ENCODE data around the gene DNAJC5G. TPM values are rescaled to one million over a fixed set of nuclear protein-coding genes. Genes with fewer than 3 reads are reported as not detected.

The DNAJC5G gene
- polyA plus RNA-seq, 1 of the 3 experiments (the other 2 are of a cell fraction): 0.18 TPM

- H3K4me3 ChIP-seq (ENCODE audit: low read depth in 2 of 2, low read length in 1 of 2): no peak overlapping the region
- H3K79me2 ChIP-seq (ENCODE audit: insufficient read depth): no peaks in the 10 kb centered on the region
- POLR2A ChIA-PET: no interaction called here
- no peaks in the 10 kb centered on the region for H3K9me3 ChIP-seq
- no peak for TF ChIP-seq EP300 (IDR thresholded peaks at IDR 0.05; ENCODE audit: borderline replicate concordance in 1 of 2, low read depth in 1 of 2, low read length in 1 of 2)
- no peak for TF ChIP-seq ELF1 (IDR thresholded peaks at IDR 0.05)
- TF ChIP-seq, protein P1, sequence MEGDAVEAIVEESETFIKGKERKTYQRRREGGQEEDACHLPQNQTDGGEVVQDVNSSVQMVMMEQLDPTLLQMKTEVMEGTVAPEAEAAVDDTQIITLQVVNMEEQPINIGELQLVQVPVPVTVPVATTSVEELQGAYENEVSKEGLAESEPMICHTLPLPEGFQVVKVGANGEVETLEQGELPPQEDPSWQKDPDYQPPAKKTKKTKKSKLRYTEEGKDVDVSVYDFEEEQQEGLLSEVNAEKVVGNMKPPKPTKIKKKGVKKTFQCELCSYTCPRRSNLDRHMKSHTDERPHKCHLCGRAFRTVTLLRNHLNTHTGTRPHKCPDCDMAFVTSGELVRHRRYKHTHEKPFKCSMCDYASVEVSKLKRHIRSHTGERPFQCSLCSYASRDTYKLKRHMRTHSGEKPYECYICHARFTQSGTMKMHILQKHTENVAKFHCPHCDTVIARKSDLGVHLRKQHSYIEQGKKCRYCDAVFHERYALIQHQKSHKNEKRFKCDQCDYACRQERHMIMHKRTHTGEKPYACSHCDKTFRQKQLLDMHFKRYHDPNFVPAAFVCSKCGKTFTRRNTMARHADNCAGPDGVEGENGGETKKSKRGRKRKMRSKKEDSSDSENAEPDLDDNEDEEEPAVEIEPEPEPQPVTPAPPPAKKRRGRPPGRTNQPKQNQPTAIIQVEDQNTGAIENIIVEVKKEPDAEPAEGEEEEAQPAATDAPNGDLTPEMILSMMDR (IDR thresholded peaks at IDR 0.05): no peak
- no peak for TF ChIP-seq RXRA (IDR thresholded peaks at IDR 0.05; ENCODE audit: borderline replicate concordance, low read depth)
- TF ChIP-seq SMC3 (IDR thresholded peaks at IDR 0.05; ENCODE audit: low read depth, low read length): no peak
- TF ChIP-seq MEF2A (IDR thresholded peaks at IDR 0.05; ENCODE audit: borderline replicate concordance, low read depth): no peak
- no peak for TF ChIP-seq TEAD4 (IDR thresholded peaks at IDR 0.05; ENCODE audit: borderline replicate concordance, insufficient read depth)
- no peak for TF ChIP-seq NFIC (IDR thresholded peaks at IDR 0.05; ENCODE audit: borderline replicate concordance)
- TF ChIP-seq, protein P2, sequence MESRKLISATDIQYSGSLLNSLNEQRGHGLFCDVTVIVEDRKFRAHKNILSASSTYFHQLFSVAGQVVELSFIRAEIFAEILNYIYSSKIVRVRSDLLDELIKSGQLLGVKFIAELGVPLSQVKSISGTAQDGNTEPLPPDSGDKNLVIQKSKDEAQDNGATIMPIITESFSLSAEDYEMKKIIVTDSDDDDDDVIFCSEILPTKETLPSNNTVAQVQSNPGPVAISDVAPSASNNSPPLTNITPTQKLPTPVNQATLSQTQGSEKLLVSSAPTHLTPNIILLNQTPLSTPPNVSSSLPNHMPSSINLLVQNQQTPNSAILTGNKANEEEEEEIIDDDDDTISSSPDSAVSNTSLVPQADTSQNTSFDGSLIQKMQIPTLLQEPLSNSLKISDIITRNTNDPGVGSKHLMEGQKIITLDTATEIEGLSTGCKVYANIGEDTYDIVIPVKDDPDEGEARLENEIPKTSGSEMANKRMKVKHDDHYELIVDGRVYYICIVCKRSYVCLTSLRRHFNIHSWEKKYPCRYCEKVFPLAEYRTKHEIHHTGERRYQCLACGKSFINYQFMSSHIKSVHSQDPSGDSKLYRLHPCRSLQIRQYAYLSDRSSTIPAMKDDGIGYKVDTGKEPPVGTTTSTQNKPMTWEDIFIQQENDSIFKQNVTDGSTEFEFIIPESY (IDR thresholded peaks at IDR 0.05; ENCODE audit: borderline replicate concordance, low read depth): no peak
- no peak for TF ChIP-seq GABPA (IDR thresholded peaks at IDR 0.05; ENCODE audit: low read depth)
- no peak for TF ChIP-seq JUND (IDR thresholded peaks at IDR 0.05)
- no peak for TF ChIP-seq EZH2phosphoT487 (IDR thresholded peaks at IDR 0.05; ENCODE audit: borderline replicate concordance, low read depth)
- TF ChIP-seq TCF12 (IDR thresholded peaks at IDR 0.05): no peak
- no peak for TF ChIP-seq MXI1 (IDR thresholded peaks at IDR 0.05; ENCODE audit: low read depth, low read length)
- no peak for TF ChIP-seq RAD21 (IDR thresholded peaks at IDR 0.05; ENCODE audit: low read length)
- TF ChIP-seq GATA2 (CRISPR knock-in tag; IDR thresholded peaks at IDR 0.05): no peak
- TF ChIP-seq POLR2AphosphoS5 (IDR thresholded peaks at IDR 0.05; ENCODE audit: low read depth, low read length): no peak
- TF ChIP-seq, protein P3, sequence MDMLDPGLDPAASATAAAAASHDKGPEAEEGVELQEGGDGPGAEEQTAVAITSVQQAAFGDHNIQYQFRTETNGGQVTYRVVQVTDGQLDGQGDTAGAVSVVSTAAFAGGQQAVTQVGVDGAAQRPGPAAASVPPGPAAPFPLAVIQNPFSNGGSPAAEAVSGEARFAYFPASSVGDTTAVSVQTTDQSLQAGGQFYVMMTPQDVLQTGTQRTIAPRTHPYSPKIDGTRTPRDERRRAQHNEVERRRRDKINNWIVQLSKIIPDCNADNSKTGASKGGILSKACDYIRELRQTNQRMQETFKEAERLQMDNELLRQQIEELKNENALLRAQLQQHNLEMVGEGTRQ (IDR thresholded peaks at IDR 0.05; ENCODE audit: borderline replicate concordance, low read depth, low read length): no peak
- TF ChIP-seq RCOR1 (IDR thresholded peaks at IDR 0.05; ENCODE audit: low read length): no peak
- TF ChIP-seq, protein P4, sequence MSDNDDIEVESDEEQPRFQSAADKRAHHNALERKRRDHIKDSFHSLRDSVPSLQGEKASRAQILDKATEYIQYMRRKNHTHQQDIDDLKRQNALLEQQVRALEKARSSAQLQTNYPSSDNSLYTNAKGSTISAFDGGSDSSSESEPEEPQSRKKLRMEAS (IDR thresholded peaks at IDR 0.05; ENCODE audit: low read depth): no peak
- no peak overlapping the region for H3K9ac ChIP-seq
- CTCF ChIA-PET: interaction anchor here (0.8 to 14.1 kb wide), 5 partner anchors 15 to 309 kb away, joined by 3 to 392 read pairs (median 3); partner anchors contain the start of gene TRIM54
- H3K36me3 ChIP-seq (replicated peaks in 1 of 2; ENCODE audit: control insufficient read depth in 1 of 2, insufficient read depth in 2 of 2, low read length in 1 of 2): no peaks in the 10 kb centered on the region
- H3K27ac ChIP-seq (ENCODE audit: low read depth in 2 of 2, low read length in 1 of 2): no peak overlapping the region
- peaks cover 40% of the 10 kb centered on the region for H3K27me3 ChIP-seq (ENCODE audit: insufficient read depth)
- WGBS (ENCODE audit: low lambda C conversion rate): 70% methylated on average over 2 of the region's 2 CpGs
- DNase-seq: no peak
- no peaks in the 10 kb centered on the region for H3K9me2 ChIP-seq
- no peak overlapping the region for H2AFZ ChIP-seq (ENCODE audit: low read depth)
- no peaks in the 10 kb centered on the region for H4K20me1 ChIP-seq (ENCODE audit: insufficient read depth)
- no peaks in the 10 kb centered on the region for H3K4me1 ChIP-seq (ENCODE audit: control insufficient read depth in 1 of 2, insufficient read depth in 2 of 2, low read depth in 1 of 2, low read length in 1 of 2)
- peaks cover under 1% of the 10 kb centered on the region for H3F3A ChIP-seq (replicated peaks; ENCODE audit: insufficient read depth)
- H3K4me2 ChIP-seq: no peak overlapping the region
These were observed 4.6 kb upstream of the DNAJC5G start for GRCh38 chr2:27270670-27271069.
